Measurements from ENCODE around the gene RAD21L1.

DNA sequence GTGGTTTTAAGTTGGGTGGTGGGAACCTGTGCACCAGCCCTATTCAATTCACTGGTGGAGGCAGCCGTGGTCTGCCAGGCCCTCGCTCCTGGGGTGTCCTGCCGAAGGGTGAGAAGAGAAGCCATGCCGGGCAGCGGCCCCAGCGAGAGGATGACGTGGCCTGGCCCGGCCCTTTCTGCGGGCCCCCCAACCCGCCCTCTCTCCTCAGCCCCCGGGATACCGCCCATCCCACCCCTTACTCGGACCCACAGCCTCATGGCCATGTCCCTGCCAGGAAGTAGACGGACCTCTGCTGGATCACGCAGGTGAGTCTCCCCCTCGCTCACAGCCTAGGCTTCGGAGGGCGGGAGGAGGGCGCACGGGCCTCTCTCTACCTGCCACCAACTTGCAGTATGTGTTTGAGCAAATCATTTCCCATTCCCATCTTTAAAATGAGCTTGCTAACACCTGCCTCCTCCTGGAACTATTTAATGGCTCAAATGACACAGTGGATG, 70.3 kb downstream of the RAD21L1 start:
- TF ChIP-seq, protein P1, sequence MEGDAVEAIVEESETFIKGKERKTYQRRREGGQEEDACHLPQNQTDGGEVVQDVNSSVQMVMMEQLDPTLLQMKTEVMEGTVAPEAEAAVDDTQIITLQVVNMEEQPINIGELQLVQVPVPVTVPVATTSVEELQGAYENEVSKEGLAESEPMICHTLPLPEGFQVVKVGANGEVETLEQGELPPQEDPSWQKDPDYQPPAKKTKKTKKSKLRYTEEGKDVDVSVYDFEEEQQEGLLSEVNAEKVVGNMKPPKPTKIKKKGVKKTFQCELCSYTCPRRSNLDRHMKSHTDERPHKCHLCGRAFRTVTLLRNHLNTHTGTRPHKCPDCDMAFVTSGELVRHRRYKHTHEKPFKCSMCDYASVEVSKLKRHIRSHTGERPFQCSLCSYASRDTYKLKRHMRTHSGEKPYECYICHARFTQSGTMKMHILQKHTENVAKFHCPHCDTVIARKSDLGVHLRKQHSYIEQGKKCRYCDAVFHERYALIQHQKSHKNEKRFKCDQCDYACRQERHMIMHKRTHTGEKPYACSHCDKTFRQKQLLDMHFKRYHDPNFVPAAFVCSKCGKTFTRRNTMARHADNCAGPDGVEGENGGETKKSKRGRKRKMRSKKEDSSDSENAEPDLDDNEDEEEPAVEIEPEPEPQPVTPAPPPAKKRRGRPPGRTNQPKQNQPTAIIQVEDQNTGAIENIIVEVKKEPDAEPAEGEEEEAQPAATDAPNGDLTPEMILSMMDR (IDR thresholded peaks at IDR 0.05): no peak
- no peak for TF ChIP-seq POLR2A (IDR thresholded peaks at IDR 0.05)

Measured in Peyer's patch (tissue), 4 donors.